ENCODE data around the gene ADAMTS16.
A peak's percentile ranks its signal among the peaks of the same experiment; 100 is the strongest.

Gene ADAMTS16

GRCh38 chr5:5209510-5210286, 69.6 kb downstream of the ADAMTS16 start:
- H3K9me3 ChIP-seq (replicated peaks in 1 of 2; ENCODE audit: control insufficient read depth in 2 of 2, insufficient read depth in 1 of 2, low read depth in 1 of 2, low read length in 2 of 2): no peaks in the 10 kb centered on the region
- no peak overlapping the region for H4K91ac ChIP-seq (ENCODE audit: low read depth, low read length, poor library complexity)
- no peak overlapping the region for H3K14ac ChIP-seq (ENCODE audit: low read length)
- H2BK5ac ChIP-seq (ENCODE audit: low read length): no peak overlapping the region
- no peak overlapping the region for H2BK15ac ChIP-seq (ENCODE audit: low read length)
- H3K23ac ChIP-seq (ENCODE audit: low read depth, low read length, poor library complexity): no peak overlapping the region
- H3K36me3 ChIP-seq (replicated peaks in 1 of 2; ENCODE audit: control insufficient read depth in 2 of 2, insufficient read depth in 2 of 2, low read length in 2 of 2): no peaks in the 10 kb centered on the region
- no peak overlapping the region for H2BK120ac ChIP-seq (ENCODE audit: low read depth, low read length)
- no peak overlapping the region for H2AK5ac ChIP-seq (ENCODE audit: low read depth, low read length)
- no peaks in the 10 kb centered on the region for H3K4me1 ChIP-seq (ENCODE audit: control insufficient read depth in 2 of 2, insufficient read depth in 1 of 2, low read depth in 1 of 2, low read length in 2 of 2)
- no peak overlapping the region for H2BK12ac ChIP-seq (ENCODE audit: low read length)
- H3K9ac ChIP-seq (ENCODE audit: low read depth, low read length, poor library complexity): no peak overlapping the region
- no peak overlapping the region for H3K18ac ChIP-seq (ENCODE audit: low read length)
- no peak overlapping the region for H3K4me2 ChIP-seq (ENCODE audit: insufficient read depth, low read length, poor library complexity, severe bottlenecking)
- no peaks in the 10 kb centered on the region for H3K79me1 ChIP-seq (ENCODE audit: low read depth, low read length)
- H3K4ac ChIP-seq (ENCODE audit: low read length): no peak overlapping the region
- no CpG with 5 or more reads among the region's 5 CpGs for WGBS, 2 donors (ENCODE audit: extremely low coverage in 2 of 2, insufficient read length in 2 of 2, insufficient replicate concordance in 1 of 2)
- no peak overlapping the region for H4K8ac ChIP-seq (ENCODE audit: low read depth, low read length)
- no peak overlapping the region for H2AFZ ChIP-seq (ENCODE audit: low read length)
- DNase-seq (ENCODE audit: low spot score): no peak
- no peak overlapping the region for H3K27ac ChIP-seq (replicated peaks; ENCODE audit: low read length)
- no peak overlapping the region for H3K4me3 ChIP-seq (ENCODE audit: low read length in 2 of 2)
- H3K27me3 ChIP-seq (ENCODE audit: control insufficient read depth in 3 of 3, insufficient read depth in 3 of 3, low read depth in 1 of 3, low read length in 3 of 3): peaks cover 0 to 3% (median 0%) of the 10 kb centered on the region in 3 experiments

GRCh38 chr5:5217371-5217770, 77.2 kb downstream of the ADAMTS16 start:
- H3K23ac ChIP-seq (ENCODE audit: low read depth, low read length, poor library complexity): no peak overlapping the region
- H3K36me3 ChIP-seq (replicated peaks in 1 of 2; ENCODE audit: control insufficient read depth in 2 of 2, insufficient read depth in 2 of 2, low read length in 2 of 2): no peaks in the 10 kb centered on the region
- H2BK5ac ChIP-seq (ENCODE audit: low read length): no peak overlapping the region
- H3K4me2 ChIP-seq (ENCODE audit: insufficient read depth, low read length, poor library complexity, severe bottlenecking): no peak overlapping the region
- no peak overlapping the region for H2BK15ac ChIP-seq (ENCODE audit: low read length)
- WGBS, 2 donors (ENCODE audit: extremely low coverage in 2 of 2, insufficient read length in 2 of 2, insufficient replicate concordance in 1 of 2): no CpG with 5 or more reads among the region's 1 CpG
- H3K9ac ChIP-seq (ENCODE audit: low read depth, low read length, poor library complexity): no peak overlapping the region
- H2AFZ ChIP-seq (ENCODE audit: low read length): no peak overlapping the region
- no peak overlapping the region for H4K91ac ChIP-seq (ENCODE audit: low read depth, low read length, poor library complexity)
- H2AK5ac ChIP-seq (ENCODE audit: low read depth, low read length): no peak overlapping the region
- no peaks in the 10 kb centered on the region for H3K4me1 ChIP-seq (ENCODE audit: control insufficient read depth in 2 of 2, insufficient read depth in 1 of 2, low read depth in 1 of 2, low read length in 2 of 2)
- no peaks in the 10 kb centered on the region for H3K9me3 ChIP-seq (replicated peaks in 1 of 2; ENCODE audit: control insufficient read depth in 2 of 2, insufficient read depth in 1 of 2, low read depth in 1 of 2, low read length in 2 of 2)
- H3K79me1 ChIP-seq (ENCODE audit: low read depth, low read length): no peaks in the 10 kb centered on the region
- H3K4ac ChIP-seq (ENCODE audit: low read length): no peak overlapping the region
- no peak overlapping the region for H2BK120ac ChIP-seq (ENCODE audit: low read depth, low read length)
- DNase-seq (ENCODE audit: low spot score): no peak
- no peak overlapping the region for H3K4me3 ChIP-seq (ENCODE audit: low read length in 2 of 2)
- no peak overlapping the region for H3K27ac ChIP-seq (replicated peaks; ENCODE audit: low read length)
- no peak overlapping the region for H3K14ac ChIP-seq (ENCODE audit: low read length)
- H4K8ac ChIP-seq (ENCODE audit: low read depth, low read length): no peak overlapping the region
- no peak overlapping the region for H2BK12ac ChIP-seq (ENCODE audit: low read length)
- H3K27me3 ChIP-seq (ENCODE audit: control insufficient read depth in 3 of 3, insufficient read depth in 3 of 3, low read depth in 1 of 3, low read length in 3 of 3): no peaks in the 10 kb centered on the region
- H3K18ac ChIP-seq (ENCODE audit: low read length): no peak overlapping the region

- no peak overlapping the region for H4K8ac ChIP-seq (ENCODE audit: low read depth, low read length)
- no peak overlapping the region for H2BK12ac ChIP-seq (ENCODE audit: low read length)
- H3K27me3 ChIP-seq (ENCODE audit: control insufficient read depth in 3 of 3, insufficient read depth in 3 of 3, low read depth in 1 of 3, low read length in 3 of 3): no peaks in the 10 kb centered on the region
- no peak overlapping the region for H3K9ac ChIP-seq (ENCODE audit: low read depth, low read length, poor library complexity)
- no peak overlapping the region for H3K23ac ChIP-seq (ENCODE audit: low read depth, low read length, poor library complexity)
- H3K18ac ChIP-seq (ENCODE audit: low read length): no peak overlapping the region
- no peak overlapping the region for H4K91ac ChIP-seq (ENCODE audit: low read depth, low read length, poor library complexity)
- peak overlapping the region; percentile 21 for H3K14ac ChIP-seq (ENCODE audit: low read length)
- H3K9me3 ChIP-seq (replicated peaks in 1 of 2; ENCODE audit: control insufficient read depth in 2 of 2, insufficient read depth in 1 of 2, low read depth in 1 of 2, low read length in 2 of 2): no peaks in the 10 kb centered on the region
- no peaks in the 10 kb centered on the region for H3K36me3 ChIP-seq (replicated peaks in 1 of 2; ENCODE audit: control insufficient read depth in 2 of 2, insufficient read depth in 2 of 2, low read length in 2 of 2)
- no peak overlapping the region for H2BK5ac ChIP-seq (ENCODE audit: low read length)
- no peaks in the 10 kb centered on the region for H3K79me1 ChIP-seq (ENCODE audit: low read depth, low read length)
- no peak overlapping the region for H2BK15ac ChIP-seq (ENCODE audit: low read length)
- H3K4me2 ChIP-seq (ENCODE audit: insufficient read depth, low read length, poor library complexity, severe bottlenecking): no peak overlapping the region
- WGBS, 2 donors (ENCODE audit: extremely low coverage in 2 of 2, insufficient read length in 2 of 2, insufficient replicate concordance in 1 of 2): no CpG with 5 or more reads among the region's 5 CpGs
- no peak for DNase-seq (ENCODE audit: low spot score)
- no peak overlapping the region for H2BK120ac ChIP-seq (ENCODE audit: low read depth, low read length)
- no peaks in the 10 kb centered on the region for H3K4me1 ChIP-seq (ENCODE audit: control insufficient read depth in 2 of 2, insufficient read depth in 1 of 2, low read depth in 1 of 2, low read length in 2 of 2)
- H3K4ac ChIP-seq (ENCODE audit: low read length): no peak overlapping the region
- no peak overlapping the region for H3K4me3 ChIP-seq (ENCODE audit: low read length in 2 of 2)
- no peak overlapping the region for H2AK5ac ChIP-seq (ENCODE audit: low read depth, low read length)
- no peak overlapping the region for H3K27ac ChIP-seq (replicated peaks; ENCODE audit: low read length)
- no peak overlapping the region for H2AFZ ChIP-seq (ENCODE audit: low read length)
These were observed 78.3 kb downstream of the ADAMTS16 start for GRCh38 chr5:5218396-5218795.

DNA sequence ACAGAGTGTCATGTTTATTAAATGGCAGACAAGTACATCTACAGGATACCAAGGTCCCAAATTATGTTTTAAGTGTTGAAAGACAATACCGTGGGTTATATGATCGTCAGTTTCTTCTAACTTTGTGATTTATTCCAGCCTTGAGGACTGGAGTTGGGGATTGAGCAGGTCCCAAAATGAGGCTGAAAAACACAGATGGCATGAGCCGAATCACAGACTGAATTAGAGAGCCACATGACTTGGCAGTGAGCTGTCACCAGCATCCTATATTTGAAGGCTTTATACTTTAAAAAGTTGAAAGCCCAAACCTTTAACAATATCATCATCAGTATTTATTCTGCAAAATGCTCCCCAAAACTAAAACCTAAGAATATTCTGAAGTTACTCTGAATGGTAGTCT, 79.4 kb downstream of the ADAMTS16 start:
- H3K4ac ChIP-seq (ENCODE audit: low read length): no peak overlapping the region
- no peak overlapping the region for H2BK15ac ChIP-seq (ENCODE audit: low read length)
- H3K4me3 ChIP-seq (ENCODE audit: low read length in 2 of 2): no peak overlapping the region
- no peak overlapping the region for H3K18ac ChIP-seq (ENCODE audit: low read length)
- no peak overlapping the region for H3K14ac ChIP-seq (ENCODE audit: low read length)
- H2BK5ac ChIP-seq (ENCODE audit: low read length): no peak overlapping the region
- no CpG with 5 or more reads among the region's 3 CpGs for WGBS, 2 donors (ENCODE audit: extremely low coverage in 2 of 2, insufficient read length in 2 of 2, insufficient replicate concordance in 1 of 2)
- H4K8ac ChIP-seq (ENCODE audit: low read depth, low read length): no peak overlapping the region
- H4K91ac ChIP-seq (ENCODE audit: low read depth, low read length, poor library complexity): no peak overlapping the region
- no peaks in the 10 kb centered on the region for H3K36me3 ChIP-seq (replicated peaks in 1 of 2; ENCODE audit: control insufficient read depth in 2 of 2, insufficient read depth in 2 of 2, low read length in 2 of 2)
- no peaks in the 10 kb centered on the region for H3K9me3 ChIP-seq (replicated peaks in 1 of 2; ENCODE audit: control insufficient read depth in 2 of 2, insufficient read depth in 1 of 2, low read depth in 1 of 2, low read length in 2 of 2)
- H3K27ac ChIP-seq (replicated peaks; ENCODE audit: low read length): no peak overlapping the region
- H2BK12ac ChIP-seq (ENCODE audit: low read length): no peak overlapping the region
- H3K4me2 ChIP-seq (ENCODE audit: insufficient read depth, low read length, poor library complexity, severe bottlenecking): no peak overlapping the region
- no peaks in the 10 kb centered on the region for H3K4me1 ChIP-seq (ENCODE audit: control insufficient read depth in 2 of 2, insufficient read depth in 1 of 2, low read depth in 1 of 2, low read length in 2 of 2)
- no peak overlapping the region for H2AK5ac ChIP-seq (ENCODE audit: low read depth, low read length)
- no peak overlapping the region for H2BK120ac ChIP-seq (ENCODE audit: low read depth, low read length)
- H3K79me1 ChIP-seq (ENCODE audit: low read depth, low read length): no peaks in the 10 kb centered on the region
- H3K23ac ChIP-seq (ENCODE audit: low read depth, low read length, poor library complexity): no peak overlapping the region
- no peak for DNase-seq (ENCODE audit: low spot score)
- no peaks in the 10 kb centered on the region for H3K27me3 ChIP-seq (ENCODE audit: control insufficient read depth in 3 of 3, insufficient read depth in 3 of 3, low read depth in 1 of 3, low read length in 3 of 3)
- H2AFZ ChIP-seq (ENCODE audit: low read length): no peak overlapping the region
- H3K9ac ChIP-seq (ENCODE audit: low read depth, low read length, poor library complexity): no peak overlapping the region
